Fibroblast of skin of left biceps (primary cell): ENCODE data around the gene SLC22A12.
A peak's percentile ranks its signal among the peaks of the same experiment; 100 is the strongest.

Source experiments
- DNase-seq, 2 experiments: peaks; one replicate each; pipeline ENCODE4 v3.0.0-alpha.2; 2013; ENCODE audit warnings: low read depth in 2 of 2

SLC22A12 gene

GRCh38 chr11:64604458-64605243 is 13.6 kb downstream of the SLC22A12 start:
- DNase-seq, result no peak

- no peak for DNase-seq
These were observed 14.2 kb downstream of the SLC22A12 start for GRCh38 chr11:64605244-64605560.

- no peak for DNase-seq
These were observed 14.9 kb downstream of the SLC22A12 start for GRCh38 chr11:64605656-64606585.

- no peak for DNase-seq
These were observed 15.9 kb downstream of the SLC22A12 start for GRCh38 chr11:64606796-64607380.

GRCh38 chr11:64607381-64607985 is 16.5 kb downstream of the SLC22A12 start:
- DNase-seq, result no peak

- DNase-seq, result no peak
These were observed 17.0 kb downstream of the SLC22A12 start for GRCh38 chr11:64608046-64608445.

- no peak for DNase-seq
These were observed 17.6 kb downstream of the SLC22A12 start for GRCh38 chr11:64608636-64609035.

GRCh38 chr11:64609436-64610047 is 18.5 kb downstream of the SLC22A12 start:
- DNase-seq, result no peak

GRCh38 chr11:64610596-64610995 is 19.6 kb downstream of the SLC22A12 start:
- DNase-seq, result no peak

- no peak for DNase-seq
These were observed 20.2 kb downstream of the SLC22A12 start for GRCh38 chr11:64611176-64611575.

- DNase-seq, result no peak
These were observed 21.0 kb downstream of the SLC22A12 start for GRCh38 chr11:64611869-64612646.

GRCh38 chr11:64613648-64614047 is 22.6 kb downstream of the SLC22A12 start:
- no peak for DNase-seq

GRCh38 chr11:64614917-64615316 is 23.9 kb downstream of the SLC22A12 start:
- DNase-seq, result no peak

- DNase-seq, result no peak
These were observed 25.8 kb downstream of the SLC22A12 start for GRCh38 chr11:64616817-64617216.

- DNase-seq, result no peak
These were observed 28.2 kb downstream of the SLC22A12 start for GRCh38 chr11:64619196-64619595.

GRCh38 chr11:64619811-64620380 is 28.9 kb downstream of the SLC22A12 start:
- DNase-seq, result peak; percentile 18 to 20

- DNase-seq, result no peak
These were observed 29.5 kb downstream of the SLC22A12 start for GRCh38 chr11:64620381-64620971.

- DNase-seq, result no peak
These were observed 30.4 kb downstream of the SLC22A12 start for GRCh38 chr11:64621283-64622019.

- DNase-seq, result no peak
These were observed 31.7 kb downstream of the SLC22A12 start for GRCh38 chr11:64622681-64623080.
